M059J (cell line): ENCODE measurements around the gene RALGPS1. TPM values are rescaled to one million over a fixed set of nuclear protein-coding genes. Genes with fewer than 3 reads are reported as not detected.

Experiments
- DNase-seq: peaks from one replicate; pipeline ENCODE4 v3.0.0-alpha.2; 2012; ENCODE audit warnings: low read depth
- total RNA-seq: library from RNA; depleted of rRNA; stranded (reverse); fragments of >200 nt; shearing (Covaris generic); gene quantifications from 2 replicates; pipeline ENCODE4 v1.2.3, GENCODE V29; 2014

RALGPS1 gene
- total RNA-seq, 1 experiment from 2014 or later = 9.8 TPM

GRCh38 chr9:127078988-127079387, 164.4 kb downstream of the RALGPS1 start:
- DNase-seq = no peak

GRCh38 chr9:127079446-127080140, 165.0 kb downstream of the RALGPS1 start:
- no peak for DNase-seq

GRCh38 chr9:127081250-127082185, 166.9 kb downstream of the RALGPS1 start:
- no peak for DNase-seq

- DNase-seq = no peak
These were observed 168.8 kb downstream of the RALGPS1 start for GRCh38 chr9:127083138-127083980.

- DNase-seq = no peak
These were observed 169.8 kb downstream of the RALGPS1 start for GRCh38 chr9:127084076-127085039.

GRCh38 chr9:127085186-127085585, 170.6 kb downstream of the RALGPS1 start:
- DNase-seq = no peak

- DNase-seq = no peak
These were observed 172.2 kb downstream of the RALGPS1 start for GRCh38 chr9:127086771-127087170.

- DNase-seq = no peak
These were observed 172.8 kb downstream of the RALGPS1 start for GRCh38 chr9:127087411-127087810.

GRCh38 chr9:127087836-127088235, 173.3 kb downstream of the RALGPS1 start:
- DNase-seq = no peak

GRCh38 chr9:127088724-127089615, 174.4 kb downstream of the RALGPS1 start:
- DNase-seq = no peak

GRCh38 chr9:127089631-127090081, 175.1 kb downstream of the RALGPS1 start:
- no peak for DNase-seq

GRCh38 chr9:127090341-127090985, 175.9 kb downstream of the RALGPS1 start:
- DNase-seq = no peak

GRCh38 chr9:127091526-127091925, 176.9 kb downstream of the RALGPS1 start:
- DNase-seq = no peak

- DNase-seq = no peak
These were observed 177.5 kb downstream of the RALGPS1 start for GRCh38 chr9:127092041-127092608.

GRCh38 chr9:127093319-127094020, 178.9 kb downstream of the RALGPS1 start:
- DNase-seq = no peak

GRCh38 chr9:127095411-127095810, 180.8 kb downstream of the RALGPS1 start:
- no peak for DNase-seq

GRCh38 chr9:127096208-127096607, 181.6 kb downstream of the RALGPS1 start:
- DNase-seq = no peak

GRCh38 chr9:127097683-127098082, 183.1 kb downstream of the RALGPS1 start:
- DNase-seq = no peak
